Umbilical cord (tissue), 2 donors: Measurements from ENCODE around the gene EEIG2. TPM values are rescaled to one million over a fixed set of nuclear protein-coding genes. Genes with fewer than 3 reads are reported as not detected.
"Not testable (repeated sequence)": the region's sequence is repeated elsewhere in the genome, so short reads cannot be mapped to it uniquely, and the experiment has no call there.

Experiments
- DNase-seq: peaks from one replicate; pipeline ENCODE4 v3.0.0-alpha.2; 2015; ENCODE audit warnings: low spot score
- total RNA-seq: library from RNA; depleted of rRNA; stranded (reverse); fragments of >200 nt; gene quantifications from one replicate; pipeline ENCODE4 v1.2.3, GENCODE V29; 2014; ENCODE audit warnings: low replicate concordance; ENCODE audit not compliant: insufficient read depth

The EEIG2 gene
- total RNA-seq, 1 donor from 2014 or later: 29.9 TPM

- not testable (repeated sequence) for DNase-seq
Measured at GRCh38 chr1:108547493-108547892, 12.4 kb upstream of the EEIG2 start.

GRCh38 chr1:108551137-108551862 lies 8.6 kb upstream of the EEIG2 start:
- DNase-seq: no peak

- DNase-seq: no peak
Measured at GRCh38 chr1:108553905-108554304, 6.0 kb upstream of the EEIG2 start.

GRCh38 chr1:108554682-108555427 lies 5.0 kb upstream of the EEIG2 start:
- DNase-seq: peak; percentile 14

GRCh38 chr1:108556066-108556465 lies 3.8 kb upstream of the EEIG2 start:
- no peak for DNase-seq

GRCh38 chr1:108556499-108556898 lies 3.4 kb upstream of the EEIG2 start:
- peak; percentile 26 for DNase-seq

GRCh38 chr1:108557296-108557695 lies 2.6 kb upstream of the EEIG2 start:
- DNase-seq: peak; percentile 41

GRCh38 chr1:108560189-108560873 lies 431 bp downstream of the EEIG2 start:
- peak; percentile 72 for DNase-seq

GRCh38 chr1:108560874-108561459 lies 1.1 kb downstream of the EEIG2 start:
- DNase-seq: peak; percentile 62

- peak; percentile 40 for DNase-seq
Measured at GRCh38 chr1:108561689-108562326, 1.9 kb downstream of the EEIG2 start.

- no peak for DNase-seq
Measured at GRCh38 chr1:108563808-108564207, 3.9 kb downstream of the EEIG2 start.

GRCh38 chr1:108565081-108565480 lies 5.2 kb downstream of the EEIG2 start:
- DNase-seq: no peak

GRCh38 chr1:108565512-108565911 lies 5.6 kb downstream of the EEIG2 start:
- no peak for DNase-seq

GRCh38 chr1:108568589-108568988 lies 8.7 kb downstream of the EEIG2 start:
- DNase-seq: no peak

GRCh38 chr1:108569097-108569728 lies 9.3 kb downstream of the EEIG2 start:
- no peak for DNase-seq

- DNase-seq: no peak
Measured at GRCh38 chr1:108570128-108570527, 10.2 kb downstream of the EEIG2 start.

- DNase-seq: peak; percentile 34
Measured at GRCh38 chr1:108570998-108571401, 11.1 kb downstream of the EEIG2 start.

GRCh38 chr1:108572182-108572581 lies 12.3 kb downstream of the EEIG2 start:
- no peak for DNase-seq

- DNase-seq: no peak
Measured at GRCh38 chr1:108573183-108573582, 13.3 kb downstream of the EEIG2 start.

- DNase-seq: no peak
Measured at GRCh38 chr1:108574008-108574407, 14.1 kb downstream of the EEIG2 start.

- peak; percentile 45 for DNase-seq
Measured at GRCh38 chr1:108575375-108575774, 15.5 kb downstream of the EEIG2 start.
